IPS DF 4.7 (cell line): ENCODE data around the gene IL11RA.
A peak's percentile ranks its signal among the peaks of the same experiment; 100 is the strongest.

ENCODE experiments used
- DNase-seq: peaks from one replicate; pipeline ENCODE4 v3.0.0-alpha.2; 2013; ENCODE audit warnings: low spot score; ENCODE audit errors: extremely low read depth

Gene IL11RA

GRCh38 chr9:34651876-34652601, at the start of gene IL11RA:
TSS of gene IL11RA (plus strand) at chr9:34652185. CDS start at chr9:34655218, 3,033 bp downstream.
- DNase-seq = no peak

DNA sequence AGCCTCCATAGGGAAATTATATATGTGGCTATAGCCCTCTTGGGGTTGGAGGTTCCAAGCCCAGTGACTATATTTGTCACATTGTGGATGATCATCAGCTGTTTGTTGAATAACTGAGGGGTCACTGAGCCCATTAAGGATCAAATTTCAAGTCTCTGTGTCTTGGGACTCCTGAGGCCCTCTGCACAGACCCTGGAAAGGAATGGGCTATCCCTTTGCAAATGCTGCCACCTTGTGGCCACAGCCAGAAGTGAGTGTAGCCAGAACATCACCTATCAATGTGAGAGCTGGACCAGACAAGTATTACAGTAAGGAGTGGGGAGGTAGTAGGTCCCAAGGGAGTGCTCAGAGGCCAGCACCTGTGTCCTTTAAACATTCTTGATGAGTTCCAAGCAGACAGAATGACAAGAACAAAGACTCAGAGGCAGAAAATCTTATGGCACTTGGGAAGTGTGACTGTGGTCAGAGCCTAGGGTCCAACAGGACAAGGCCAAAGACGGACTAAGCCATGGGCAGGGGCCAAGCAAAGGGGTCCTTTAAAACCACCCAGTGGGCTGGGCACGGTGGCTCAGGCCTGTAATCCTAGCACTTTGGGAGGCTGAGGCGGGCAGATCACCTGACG, 48.3 kb upstream of the IL11RA start:
- DNase-seq = peak; percentile 80

GRCh38 chr9:34606190-34606589, 45.8 kb upstream of the IL11RA start:
- DNase-seq = no peak

DNA sequence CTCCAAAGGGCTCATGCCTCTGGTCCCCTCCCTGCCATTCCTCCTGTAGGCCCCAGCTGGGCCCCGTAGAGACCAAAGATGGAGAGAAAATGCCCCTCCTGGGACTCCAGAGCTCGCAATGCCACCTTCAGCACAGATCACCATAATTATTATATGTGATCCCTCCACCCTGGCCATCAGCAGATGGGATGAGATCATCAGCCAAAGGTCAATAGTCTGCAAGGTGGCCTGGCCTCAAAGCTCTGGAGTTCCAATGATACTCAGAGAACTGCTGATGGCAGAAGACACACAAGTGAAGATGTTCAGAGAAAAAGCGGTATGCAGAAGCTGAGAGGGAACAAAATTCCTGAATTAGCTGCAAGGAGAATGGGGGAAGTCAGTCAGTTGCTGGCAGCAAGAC, 45.1 kb upstream of the IL11RA start:
- DNase-seq = no peak

DNA sequence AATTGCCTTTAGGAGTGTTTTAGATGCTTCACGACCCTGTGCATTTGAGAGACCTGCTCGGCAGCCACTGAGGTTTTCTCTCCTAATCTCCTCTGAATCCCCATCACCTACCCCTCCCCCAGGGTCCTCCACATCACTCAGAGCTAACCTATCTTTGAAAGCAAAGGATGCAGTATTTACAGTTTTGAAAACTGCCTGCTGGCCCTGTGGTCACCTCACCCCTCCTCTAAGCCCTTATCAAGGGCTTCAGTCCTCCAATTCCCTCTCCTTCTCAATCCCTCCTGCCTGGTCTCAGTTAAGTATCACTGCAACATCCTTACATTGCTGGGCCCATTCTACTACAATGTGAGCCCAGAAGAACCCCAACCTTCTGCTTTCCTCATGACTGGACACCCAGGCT, 44.7 kb upstream of the IL11RA start:
- DNase-seq = no peak

GRCh38 chr9:34610434-34611206, 41.4 kb upstream of the IL11RA start:
- no peak for DNase-seq

DNA sequence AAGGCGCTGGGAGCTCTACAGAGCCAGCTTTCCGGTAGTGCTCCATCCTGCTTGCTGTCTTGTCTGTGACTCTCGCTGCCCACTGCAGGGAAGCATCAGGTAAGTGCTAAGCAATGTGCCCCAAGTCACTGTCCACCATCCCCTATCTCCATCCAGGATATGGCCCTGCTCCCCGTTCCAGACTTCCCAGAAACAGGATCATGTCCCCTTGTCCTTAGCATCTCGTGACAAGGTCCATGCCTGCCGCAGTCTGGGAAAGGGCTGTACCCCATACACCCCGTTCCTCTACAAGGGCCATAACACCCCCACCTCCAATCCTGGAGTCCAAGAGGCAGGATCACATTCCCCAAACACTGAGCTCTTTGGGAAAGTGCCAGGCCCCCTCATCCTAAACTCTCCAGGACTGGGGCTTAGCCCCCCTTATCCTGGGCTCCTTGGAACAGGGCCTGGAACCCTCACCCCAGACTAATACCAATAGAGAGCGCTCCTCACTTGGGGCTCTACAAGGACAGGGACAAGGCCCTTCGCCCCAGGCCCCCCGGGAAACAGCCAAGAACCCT, 40.7 kb upstream of the IL11RA start:
- DNase-seq = no peak

DNA sequence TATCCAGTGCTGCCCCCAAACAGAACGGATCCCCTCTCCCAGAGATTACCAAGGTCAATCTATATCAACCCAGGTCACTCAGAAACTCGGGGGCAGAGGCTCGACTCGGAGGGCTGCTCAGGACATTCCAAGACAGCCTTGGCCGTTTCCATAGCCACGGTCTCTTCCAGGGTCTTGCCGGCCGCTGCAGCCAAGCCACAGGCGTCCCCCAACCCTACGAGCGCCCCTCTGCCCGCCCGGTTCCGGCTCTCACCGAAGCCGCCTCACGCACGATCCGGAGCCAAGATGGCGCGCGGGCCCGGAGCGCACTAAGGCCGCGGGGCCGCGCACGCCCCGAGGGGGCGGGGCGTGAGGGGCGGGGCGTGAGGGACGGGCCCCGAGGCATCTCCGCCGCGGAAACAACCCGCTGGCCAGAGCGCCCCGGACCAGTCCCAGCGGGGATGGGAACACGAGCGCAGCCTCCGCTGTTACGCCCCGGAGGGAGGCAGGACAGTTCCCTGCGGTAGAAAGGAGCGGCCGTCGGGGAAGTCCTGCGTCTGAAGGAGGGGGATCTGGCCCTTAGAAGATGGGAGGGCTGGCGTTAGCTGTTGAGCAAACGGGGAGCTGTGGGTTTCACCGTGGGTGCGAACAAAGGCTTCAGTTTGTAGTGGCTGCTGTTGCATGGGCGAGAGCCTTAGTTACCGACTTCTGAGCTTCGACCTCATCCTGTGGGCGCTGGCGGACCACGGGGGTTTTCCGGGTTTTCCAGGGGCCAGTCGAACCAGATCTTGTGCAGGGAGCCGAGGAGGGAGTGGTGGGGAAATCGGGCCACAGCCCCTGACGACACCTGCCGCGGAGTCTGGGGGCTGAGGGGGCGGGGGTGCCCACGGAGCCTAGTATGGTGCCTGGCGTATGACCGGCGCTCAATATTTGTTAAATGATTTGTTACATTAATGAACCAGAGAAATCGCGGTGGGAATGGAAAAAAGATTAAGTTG, 39.9 kb upstream of the IL11RA start, which contains the start of gene RPP25L:
TSS of gene RPP25L (minus strand) at position 287 of the 977 bp plus-strand sequence. CDS start 801 bp downstream, outside the sequence.
- no peak for DNase-seq

GRCh38 chr9:34612788-34613390, 39.1 kb upstream of the IL11RA start:
- no peak for DNase-seq

GRCh38 chr9:34615132-34615531, 36.9 kb upstream of the IL11RA start:
- no peak for DNase-seq

GRCh38 chr9:34620061-34620994, 31.7 kb upstream of the IL11RA start, which contains the start of gene DCTN3:
TSS of gene DCTN3 (minus strand) at chr9:34620495. CDS start at chr9:34620464, 31 bp downstream.
- DNase-seq = peak; percentile 69

DNA sequence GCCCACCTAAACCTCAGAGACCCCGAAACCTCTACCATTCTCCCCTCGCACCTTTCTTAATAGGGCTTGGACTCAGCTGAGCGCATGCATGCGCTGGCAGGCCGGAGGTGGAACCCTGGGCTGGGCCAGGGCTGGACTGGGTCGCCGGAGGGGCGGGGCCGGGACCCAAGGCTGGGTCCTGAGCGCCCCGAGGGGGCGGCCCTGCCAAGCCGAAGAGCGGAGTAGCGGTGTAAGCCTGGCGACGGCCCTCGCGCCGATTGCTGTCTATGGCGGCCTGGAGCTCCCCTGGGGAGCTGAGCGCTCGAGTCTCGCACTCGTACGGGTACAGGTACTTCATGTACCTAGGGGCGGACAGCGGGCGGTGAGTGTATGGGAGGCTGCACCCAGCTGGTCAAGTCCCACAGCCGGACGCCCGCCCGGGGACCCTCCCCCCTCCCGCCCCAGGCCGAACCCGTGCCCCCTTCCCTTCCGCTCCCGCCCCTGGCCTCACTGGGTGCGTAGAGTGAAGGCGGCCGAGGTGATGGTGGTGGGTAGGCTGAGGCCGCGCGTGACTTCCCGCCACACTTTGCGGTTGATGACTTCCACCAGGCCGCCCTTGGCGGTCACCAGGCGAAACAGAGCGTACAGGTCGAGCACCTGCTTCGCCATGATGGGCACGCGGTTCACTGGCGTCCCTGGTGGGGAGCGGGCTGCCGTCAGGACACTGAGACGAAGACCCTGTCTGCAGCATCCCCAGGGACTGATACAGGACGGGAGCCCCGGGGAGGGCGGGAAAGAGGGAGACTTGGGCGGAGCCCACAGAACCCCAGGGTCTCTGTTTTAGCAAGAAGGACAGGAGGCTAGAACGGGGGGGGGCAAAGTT, 28.4 kb upstream of the IL11RA start:
- no peak for DNase-seq

GRCh38 chr9:34624475-34625185, 27.4 kb upstream of the IL11RA start:
- no peak for DNase-seq

- DNase-seq = no peak
These were observed 26.8 kb upstream of the IL11RA start for GRCh38 chr9:34625186-34625486.

- DNase-seq = no peak
These were observed 24.0 kb upstream of the IL11RA start for GRCh38 chr9:34627716-34628655.

DNA sequence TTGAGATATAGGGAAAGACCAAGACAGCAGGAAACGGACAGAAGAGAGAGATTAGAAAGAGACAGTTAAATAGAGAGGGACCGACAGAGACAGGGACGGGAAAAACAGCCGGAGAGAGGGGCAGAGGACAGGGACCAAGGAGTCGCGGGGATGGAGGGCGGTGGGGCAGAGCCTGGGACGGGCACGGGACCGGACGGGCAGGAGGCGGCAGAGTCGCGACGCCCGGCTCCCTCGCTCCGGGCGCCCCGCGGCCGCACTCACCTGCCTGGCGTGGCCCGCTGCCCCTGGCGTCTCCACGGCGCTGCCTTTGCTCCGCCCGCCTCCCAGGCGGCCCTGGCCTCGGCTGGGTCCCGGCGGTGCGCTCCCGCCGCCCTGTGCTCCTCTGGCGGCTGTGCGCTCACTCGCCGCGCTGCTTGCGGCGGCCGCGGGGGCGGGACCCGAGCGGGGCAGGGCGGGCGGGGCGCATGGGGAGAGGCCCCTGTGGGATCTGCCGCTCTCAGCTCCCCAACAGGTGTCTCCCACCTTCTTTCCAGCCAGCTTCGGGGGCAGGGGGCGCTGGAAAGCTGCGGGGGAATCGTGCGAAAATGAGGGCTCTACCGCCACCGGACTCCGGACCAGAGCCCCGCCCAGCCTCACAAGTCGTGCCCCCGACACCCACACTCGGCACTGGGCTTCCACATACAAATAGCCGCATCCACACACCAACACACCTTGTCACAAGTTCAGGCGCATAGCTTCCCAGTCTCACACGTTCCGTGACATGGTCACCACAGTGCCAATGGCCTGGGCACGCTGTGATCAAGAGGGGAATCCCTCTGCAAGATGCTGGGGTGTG, 23.1 kb upstream of the IL11RA start, which contains the start of gene ARID3C:
TSS of gene ARID3C (minus strand) at position 411 of the 835 bp plus-strand sequence. CDS start 1,052 bp downstream, outside the sequence.
- DNase-seq = no peak
